H9 (cell line): ENCODE data around the gene TCN1. TPM values are rescaled to one million over a fixed set of nuclear protein-coding genes. Genes with fewer than 3 reads are reported as not detected.

Experiments used
- DNase-seq: peaks from one replicate; pipeline ENCODE4 v3.0.0-alpha.2; 2017
- H2AFZ ChIP-seq: one replicate; pipeline ENCODE4 v1.6.1; 2013; ENCODE audit warnings: mild to moderate bottlenecking, low read length, control low read depth, moderate library complexity
- H2AK5ac ChIP-seq: 2 replicates; pipeline ENCODE4 v1.6.1; 2013; ENCODE audit warnings: low read length, control low read depth, mixed read lengths; ENCODE audit not compliant: insufficient read length
- H2BK120ac ChIP-seq: one replicate; pipeline ENCODE4 v1.6.1; 2013; ENCODE audit warnings: low read depth, mild to moderate bottlenecking, low read length, control low read depth, inconsistent platforms; ENCODE audit not compliant: poor library complexity, severe bottlenecking
- H2BK12ac ChIP-seq: 2 replicates; pipeline ENCODE4 v1.6.1; 2013; ENCODE audit warnings: low read length, control low read depth, mixed read lengths, low read depth; ENCODE audit not compliant: insufficient read length
- H2BK15ac ChIP-seq: 2 replicates; pipeline ENCODE4 v1.6.1; 2013; ENCODE audit warnings: low read depth, low read length, control low read depth
- H2BK20ac ChIP-seq: one replicate; pipeline ENCODE4 v1.6.1; 2013; ENCODE audit warnings: low read depth, mild to moderate bottlenecking, low read length, control low read depth, inconsistent platforms; ENCODE audit not compliant: poor library complexity, severe bottlenecking
- H2BK5ac ChIP-seq: 2 replicates; pipeline ENCODE4 v1.6.1; 2013; ENCODE audit warnings: low read length, control low read depth, mixed read lengths; ENCODE audit not compliant: insufficient read length
- H3K14ac ChIP-seq: 2 replicates; pipeline ENCODE4 v1.6.1; 2013; ENCODE audit warnings: low read length, control low read depth; ENCODE audit not compliant: insufficient read depth
- H3K18ac ChIP-seq: 2 replicates; pipeline ENCODE4 v1.6.1; 2013; ENCODE audit warnings: low read depth, mild to moderate bottlenecking, mixed read lengths, low read length, control low read depth; ENCODE audit not compliant: insufficient read length
- H3K23ac ChIP-seq: 2 replicates; pipeline ENCODE4 v1.6.1; 2013; ENCODE audit warnings: low read length, control low read depth, mixed read lengths, low read depth; ENCODE audit not compliant: insufficient read length
- H3K23me2 ChIP-seq: 2 replicates; pipeline ENCODE4 v1.6.1; 2013; ENCODE audit warnings: low read depth, mild to moderate bottlenecking, mixed read lengths, low read length, control low read depth; ENCODE audit not compliant: insufficient read length, poor library complexity, severe bottlenecking
- H3K27ac ChIP-seq: 2 replicates; pipeline ENCODE4 v1.5.1; 2013; ENCODE audit warnings: low read length, control low read depth, mixed read lengths, low read depth; ENCODE audit not compliant: insufficient read length
- H3K27me3 ChIP-seq: 2 replicates; pipeline ENCODE4 v1.6.1; 2013; ENCODE audit warnings: low read length, control low read depth, inconsistent platforms; ENCODE audit not compliant: insufficient read depth
- H3K4ac ChIP-seq: 2 replicates; pipeline ENCODE4 v1.6.1; 2013; ENCODE audit warnings: low read depth, mild to moderate bottlenecking, control low read depth, inconsistent platforms, low read length, moderate library complexity
- H3K4me1 ChIP-seq: 2 replicates; pipeline ENCODE4 v1.6.1; 2013; ENCODE audit warnings: low read length, control low read depth, inconsistent platforms; ENCODE audit not compliant: insufficient read depth
- H3K4me2 ChIP-seq: 2 replicates; pipeline ENCODE4 v1.6.1; 2013; ENCODE audit warnings: low read length, control low read depth, mixed read lengths; ENCODE audit not compliant: insufficient read length, insufficient read depth
- H3K56ac ChIP-seq: 2 replicates; pipeline ENCODE4 v1.6.1; 2013; ENCODE audit warnings: low read depth, mild to moderate bottlenecking, mixed read lengths, low read length, control low read depth; ENCODE audit not compliant: insufficient read length
- H3K79me1 ChIP-seq: 2 replicates; pipeline ENCODE4 v1.6.1; 2013; ENCODE audit warnings: low read depth, mild to moderate bottlenecking, moderate library complexity, low read length, control low read depth, inconsistent platforms; ENCODE audit not compliant: insufficient read depth, poor library complexity, severe bottlenecking
- H3K79me2 ChIP-seq: 2 replicates; pipeline ENCODE4 v1.6.1; 2013; ENCODE audit warnings: low read length, control low read depth, inconsistent platforms; ENCODE audit not compliant: insufficient read depth
- H3K9ac ChIP-seq: 2 replicates; pipeline ENCODE4 v1.6.1; 2013; ENCODE audit warnings: low read length, control low read depth, mixed read lengths; ENCODE audit not compliant: insufficient read length; ENCODE audit errors: extremely low read depth
- H3K9me3 ChIP-seq: one replicate; pipeline ENCODE4 v1.6.1; 2013; ENCODE audit warnings: low read depth, low read length, inconsistent platforms; ENCODE audit not compliant: control insufficient read depth
- H3T11ph ChIP-seq: one replicate; pipeline ENCODE4 v1.6.1; 2013; ENCODE audit warnings: mild to moderate bottlenecking, low read length, control low read depth, inconsistent platforms
- H4K20me1 ChIP-seq: one replicate; pipeline ENCODE4 v1.6.1; 2013; ENCODE audit not compliant: control insufficient read depth, insufficient read length, insufficient read depth
- H4K5ac ChIP-seq: 2 replicates; pipeline ENCODE4 v1.6.1; 2013; ENCODE audit warnings: low read depth, mild to moderate bottlenecking, mixed read lengths, low read length, control low read depth; ENCODE audit not compliant: insufficient read length
- H4K8ac ChIP-seq: replicated peaks from 2 replicates; pipeline ENCODE4 v1.6.1; 2013; ENCODE audit warnings: low read length, control low read depth, mixed read lengths, low read depth; ENCODE audit not compliant: insufficient read length
- H4K91ac ChIP-seq: 2 replicates; pipeline ENCODE4 v1.6.1; 2013; ENCODE audit warnings: low read depth, mild to moderate bottlenecking, moderate library complexity, mixed read lengths, low read length, control low read depth; ENCODE audit not compliant: insufficient read length
- H3K27ac Mint-ChIP-seq, 3 experiments: 2 replicates in 2 of 3; 3 replicates in 1 of 3; pipeline ENCODE4 v1.8.0; 2020 to 2021; ENCODE audit warnings: mixed read lengths in 3 of 3, mild to moderate bottlenecking in 1 of 3, moderate library complexity in 1 of 3
- H3K27me3 Mint-ChIP-seq: 2 replicates; pipeline ENCODE4 v1.8.0; 2021; ENCODE audit warnings: low read depth, mild to moderate bottlenecking, moderate library complexity, mixed read lengths
- H3K36me3 Mint-ChIP-seq, 3 experiments: 2 replicates in 2 of 3; 3 replicates in 1 of 3; pipeline ENCODE4 v1.8.0; 2020 to 2021; ENCODE audit warnings: low read depth in 3 of 3, mixed read lengths in 3 of 3; ENCODE audit not compliant: insufficient read depth in 1 of 3
- H3K4me1 Mint-ChIP-seq, 2 experiments: 2 replicates each; pipeline ENCODE4 v1.8.0; 2020; ENCODE audit warnings: mixed read lengths in 2 of 2
- H3K4me3 Mint-ChIP-seq, 2 experiments: 2 replicates in 1 of 2; 3 replicates in 1 of 2; pipeline ENCODE4 v1.8.0; 2020 to 2021; ENCODE audit warnings: mild to moderate bottlenecking in 2 of 2, mixed read lengths in 2 of 2, moderate library complexity in 1 of 2
- H3K9me3 Mint-ChIP-seq, 2 experiments: 2 replicates in 1 of 2; 3 replicates in 1 of 2; pipeline ENCODE4 v1.8.0; 2020; ENCODE audit warnings: mild to moderate bottlenecking in 2 of 2, mixed read lengths in 2 of 2, moderate library complexity in 1 of 2
- CTCF ChIP-seq: fragments of 200-600 bp; sonication (generic); conservative IDR thresholded peaks from 3 replicates; pipeline ENCODE4 v1.8.0; 2021; ENCODE audit warnings: antibody characterized with exemption, mild to moderate bottlenecking
- WGBS: extraction: QIAGEN DNeasy Blood & Tissue Kit; methylation state at CpG from one replicate; pipeline ENCODE4 v1.1.7; 2013; ENCODE audit warnings: missing lambda C conversion rate, low lambda C conversion rate, mixed read lengths; ENCODE audit not compliant: insufficient read length; ENCODE audit errors: extremely low coverage; 5-methylcytosine and 5-hydroxymethylcytosine counted together
- total RNA-seq: library from RNA; stranded (reverse); gene quantifications from 2 replicates; pipeline ENCODE4 v1.2.1, GENCODE V29; 2021

TCN1 gene
- total RNA-seq, 1 experiment from 2014 or later = not detected

DNA sequence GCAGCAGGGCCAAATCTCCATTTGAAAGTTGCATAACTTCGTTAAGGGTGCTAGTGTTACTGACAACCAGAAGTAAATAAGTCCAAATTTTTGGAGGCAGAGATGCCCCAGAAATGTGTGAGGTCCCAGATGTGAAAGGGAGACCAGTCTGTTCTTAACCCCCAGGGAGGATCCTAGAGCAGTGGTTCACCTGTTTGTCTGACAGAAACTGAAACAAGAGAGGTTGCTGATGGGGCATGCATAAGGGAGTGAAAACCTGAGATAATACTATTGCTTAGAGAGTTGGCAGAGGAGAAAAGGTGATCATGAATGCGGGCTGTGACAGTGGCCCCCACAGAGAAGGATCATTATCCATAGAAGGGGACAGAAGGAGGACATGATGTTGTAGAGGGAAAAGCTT, 24.8 kb downstream of the TCN1 start:
- no peaks in the 10 kb centered on the region for H4K20me1 ChIP-seq
- no CpG with 5 or more reads among the region's 2 CpGs for WGBS

More for the DNA sequence above, 24.8 kb downstream of the TCN1 start:
- H4K8ac ChIP-seq = no peak overlapping the region
- H3K4me1 ChIP-seq = 0 out of 2 replicates have a peak, but pooled peaks cover 3% of the 10 kb centered on the region
- Mint-ChIP-seq H3K4me1 (peaks cover 4% of the 10 kb centered on the region in 2 experiments), H3K4me3 (no peak overlapping the region), H3K27me3 (no peaks in the 10 kb centered on the region), H3K9me3 (no peaks in the 10 kb centered on the region), H3K36me3 (no peaks in the 10 kb centered on the region), H3K27ac (no peak overlapping the region)
- no peaks in the 10 kb centered on the region for H3K79me2 ChIP-seq
- no peaks in the 10 kb centered on the region for H3K9me3 ChIP-seq
- H2BK15ac ChIP-seq = no peak overlapping the region
- DNase-seq = no peak
- H3K4me2 ChIP-seq = no peak overlapping the region
- H3K14ac ChIP-seq = no peak overlapping the region
- no peak overlapping the region for H4K91ac ChIP-seq
- no peak overlapping the region for H3K23ac ChIP-seq
- no peak overlapping the region for H2BK120ac ChIP-seq
- H3K27ac ChIP-seq = no peak overlapping the region
- H2AFZ ChIP-seq = no peak overlapping the region
- H2BK20ac ChIP-seq = no peak overlapping the region
- no peak overlapping the region for H3K56ac ChIP-seq
- H3K9ac ChIP-seq = no peak overlapping the region
- no peaks in the 10 kb centered on the region for H3K79me1 ChIP-seq
- H2BK12ac ChIP-seq = no peak overlapping the region
- H3T11ph ChIP-seq = no peak overlapping the region
- H3K27me3 ChIP-seq = no peaks in the 10 kb centered on the region
- no peak overlapping the region for H2AK5ac ChIP-seq
- no peaks in the 10 kb centered on the region for H3K23me2 ChIP-seq
- no peak overlapping the region for H2BK5ac ChIP-seq
- TF ChIP-seq CTCF = no peak
- no peak overlapping the region for H3K4ac ChIP-seq
- no peak overlapping the region for H4K5ac ChIP-seq
- no peak overlapping the region for H3K18ac ChIP-seq
